LNCaP clone FGC (cell line): ENCODE results near the gene TMPRSS2.

ENCODE experiments used
- DNase-seq: peaks from one replicate; pipeline ENCODE4 v3.0.0-alpha.2; 2011; ENCODE audit warnings: low read depth
- H3K4me3 ChIP-seq: 2 replicates; pipeline ENCODE4 v1.5.1; 2011; ENCODE audit warnings: mild to moderate bottlenecking, low read depth, low read length, control low read depth
- CTCF ChIP-seq: IDR thresholded peaks from 2 replicates; pipeline ENCODE4 v1.5.1; 2012; ENCODE audit warnings: mild to moderate bottlenecking; ENCODE audit not compliant: control insufficient read depth, insufficient read depth; ENCODE audit errors: extremely low read depth

TMPRSS2 gene

GRCh38 chr21:41478319-41479177 is 29.4 kb downstream of the TMPRSS2 start:
- DNase-seq = no peak
- H3K4me3 ChIP-seq = no peak overlapping the region
- no peak for TF ChIP-seq CTCF

- no peak for DNase-seq
- TF ChIP-seq CTCF = no peak
- no peak overlapping the region for H3K4me3 ChIP-seq
These were observed 30.2 kb downstream of the TMPRSS2 start for GRCh38 chr21:41477641-41478318.

- no peak overlapping the region for H3K4me3 ChIP-seq
- TF ChIP-seq CTCF = no peak
- no peak for DNase-seq
These were observed 32.1 kb downstream of the TMPRSS2 start for GRCh38 chr21:41475714-41476420.

GRCh38 chr21:41472753-41473548 is 35.0 kb downstream of the TMPRSS2 start:
- no peak for TF ChIP-seq CTCF
- H3K4me3 ChIP-seq = no peak overlapping the region
- no peak for DNase-seq

- TF ChIP-seq CTCF = no peak
- no peak for DNase-seq
- H3K4me3 ChIP-seq = no peak overlapping the region
These were observed 37.9 kb downstream of the TMPRSS2 start for GRCh38 chr21:41470054-41470453.

GRCh38 chr21:41466024-41466820 is 41.7 kb downstream of the TMPRSS2 start:
- DNase-seq = no peak

More at GRCh38 chr21:41466024-41466820, 41.7 kb downstream of the TMPRSS2 start:
- no peak for TF ChIP-seq CTCF
- H3K4me3 ChIP-seq = no peak overlapping the region
